ENCODE measurements around the gene CNN1.

- TF ChIP-seq CTCF (conservative IDR thresholded peaks at IDR 0.05): no peak
- no peak for TF ChIP-seq EZH2 (IDR thresholded peaks at IDR 0.05; ENCODE audit: low read depth)
These were observed 32.5 kb upstream of the CNN1 start for GRCh38 chr19:11506101-11506555.

All from PC-9 (cell line).